Measurements from ENCODE around the gene NBR1.
"Not testable (repeated sequence)": the region's sequence is repeated elsewhere in the genome, so short reads cannot be mapped to it uniquely, and the experiment has no call there.

DNA sequence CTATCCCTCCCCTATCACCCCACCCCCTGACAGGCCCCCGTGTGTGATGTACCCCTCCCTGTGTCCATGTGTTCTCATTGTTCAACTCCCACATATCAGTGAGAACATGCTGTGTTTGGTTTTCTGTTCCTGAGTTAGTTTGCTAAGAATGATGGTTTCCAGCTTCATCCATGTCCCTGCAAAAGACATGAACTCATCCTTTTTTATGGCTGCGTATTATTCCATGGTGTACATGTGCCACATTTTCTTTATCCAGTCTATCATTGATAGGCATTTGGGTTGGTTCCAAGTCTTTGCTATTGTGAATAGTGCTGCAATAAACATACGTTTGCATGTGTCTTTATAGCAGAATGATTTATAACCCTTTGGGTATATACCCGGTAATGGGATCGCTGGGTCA, 15.6 kb downstream of the NBR1 start:
- TF ChIP-seq, protein P1, sequence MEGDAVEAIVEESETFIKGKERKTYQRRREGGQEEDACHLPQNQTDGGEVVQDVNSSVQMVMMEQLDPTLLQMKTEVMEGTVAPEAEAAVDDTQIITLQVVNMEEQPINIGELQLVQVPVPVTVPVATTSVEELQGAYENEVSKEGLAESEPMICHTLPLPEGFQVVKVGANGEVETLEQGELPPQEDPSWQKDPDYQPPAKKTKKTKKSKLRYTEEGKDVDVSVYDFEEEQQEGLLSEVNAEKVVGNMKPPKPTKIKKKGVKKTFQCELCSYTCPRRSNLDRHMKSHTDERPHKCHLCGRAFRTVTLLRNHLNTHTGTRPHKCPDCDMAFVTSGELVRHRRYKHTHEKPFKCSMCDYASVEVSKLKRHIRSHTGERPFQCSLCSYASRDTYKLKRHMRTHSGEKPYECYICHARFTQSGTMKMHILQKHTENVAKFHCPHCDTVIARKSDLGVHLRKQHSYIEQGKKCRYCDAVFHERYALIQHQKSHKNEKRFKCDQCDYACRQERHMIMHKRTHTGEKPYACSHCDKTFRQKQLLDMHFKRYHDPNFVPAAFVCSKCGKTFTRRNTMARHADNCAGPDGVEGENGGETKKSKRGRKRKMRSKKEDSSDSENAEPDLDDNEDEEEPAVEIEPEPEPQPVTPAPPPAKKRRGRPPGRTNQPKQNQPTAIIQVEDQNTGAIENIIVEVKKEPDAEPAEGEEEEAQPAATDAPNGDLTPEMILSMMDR (optimal IDR thresholded peaks at IDR 0.05 in 1 of 3, IDR thresholded peaks at IDR 0.05 in 1 of 3, conservative IDR thresholded peaks at IDR 0.05 in 1 of 3; ENCODE audit: extremely low read depth in 1 of 3, insufficient read depth in 2 of 3, low read length in 3 of 3): not testable (repeated sequence)
- TF ChIP-seq EZH2 (IDR thresholded peaks at IDR 0.05; ENCODE audit: low read length): not testable (repeated sequence)

Measured in keratinocyte (primary cell).